WI38 (cell line): Measurements from ENCODE around the gene EFCAB7.

ENCODE experiments used
- H3K4me3 ChIP-seq: 2 replicates; pipeline ENCODE4 v1.5.1; 2011; ENCODE audit warnings: low read depth, mild to moderate bottlenecking, control low read depth, low read length
- CTCF ChIP-seq: IDR thresholded peaks from 2 replicates; pipeline ENCODE4 v1.5.1; 2012; ENCODE audit warnings: low read depth, mild to moderate bottlenecking, control low read depth, low read length

The EFCAB7 gene

GRCh38 chr1:63532727-63533126, 9.4 kb downstream of the EFCAB7 start:
- TF ChIP-seq CTCF, result no peak
- H3K4me3 ChIP-seq, result no peak overlapping the region

DNA sequence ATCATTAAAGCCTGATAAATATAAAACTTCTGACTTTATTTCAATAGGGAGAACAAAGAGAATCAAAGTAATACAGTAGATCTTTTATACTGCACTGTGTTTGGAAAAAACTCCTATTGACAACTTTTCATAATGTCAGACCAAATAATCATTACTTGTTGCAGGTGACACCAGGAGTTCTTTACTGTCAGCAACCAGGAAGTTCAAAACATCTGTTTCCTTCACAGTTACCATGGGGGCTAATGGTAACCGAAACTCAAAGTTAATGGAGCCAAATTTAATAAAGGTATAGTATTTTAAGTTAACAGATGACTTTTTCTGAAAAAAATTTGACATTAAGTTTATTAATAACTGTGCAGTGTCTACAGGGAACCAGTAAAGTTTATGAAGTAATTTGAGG, 10.6 kb downstream of the EFCAB7 start:
- no peak overlapping the region for H3K4me3 ChIP-seq
- TF ChIP-seq CTCF, result no peak

DNA sequence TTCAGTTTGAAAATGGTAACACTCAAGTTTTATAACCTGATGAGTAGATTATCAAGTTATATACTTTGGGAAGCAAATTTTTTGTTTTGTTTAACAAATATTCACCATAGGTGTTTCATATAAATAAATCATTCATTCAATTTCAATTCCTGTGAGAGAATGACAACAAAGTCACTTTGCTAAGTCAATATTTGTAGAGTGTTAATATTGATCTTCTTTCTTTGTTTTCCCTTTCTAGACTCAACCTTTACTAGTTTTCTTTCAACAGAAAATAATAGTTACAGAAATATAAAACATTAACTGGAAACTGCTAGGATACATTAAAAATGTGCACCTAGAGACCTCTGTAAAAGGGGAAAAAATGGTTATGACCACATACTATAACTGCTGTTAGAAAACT, 11.1 kb downstream of the EFCAB7 start:
- no peak overlapping the region for H3K4me3 ChIP-seq
- TF ChIP-seq CTCF, result no peak

- TF ChIP-seq CTCF, result no peak
- no peak overlapping the region for H3K4me3 ChIP-seq
Measured at GRCh38 chr1:63537006-63537405, 13.7 kb downstream of the EFCAB7 start.

- no peak; the same call in 1 of the 2 replicates for TF ChIP-seq CTCF
- H3K4me3 ChIP-seq, result no peak overlapping the region
Measured at GRCh38 chr1:63537940-63538339, 14.6 kb downstream of the EFCAB7 start.

- no peak for TF ChIP-seq CTCF
- no peak overlapping the region for H3K4me3 ChIP-seq
Measured at GRCh38 chr1:63545780-63546179, 22.5 kb downstream of the EFCAB7 start.

DNA sequence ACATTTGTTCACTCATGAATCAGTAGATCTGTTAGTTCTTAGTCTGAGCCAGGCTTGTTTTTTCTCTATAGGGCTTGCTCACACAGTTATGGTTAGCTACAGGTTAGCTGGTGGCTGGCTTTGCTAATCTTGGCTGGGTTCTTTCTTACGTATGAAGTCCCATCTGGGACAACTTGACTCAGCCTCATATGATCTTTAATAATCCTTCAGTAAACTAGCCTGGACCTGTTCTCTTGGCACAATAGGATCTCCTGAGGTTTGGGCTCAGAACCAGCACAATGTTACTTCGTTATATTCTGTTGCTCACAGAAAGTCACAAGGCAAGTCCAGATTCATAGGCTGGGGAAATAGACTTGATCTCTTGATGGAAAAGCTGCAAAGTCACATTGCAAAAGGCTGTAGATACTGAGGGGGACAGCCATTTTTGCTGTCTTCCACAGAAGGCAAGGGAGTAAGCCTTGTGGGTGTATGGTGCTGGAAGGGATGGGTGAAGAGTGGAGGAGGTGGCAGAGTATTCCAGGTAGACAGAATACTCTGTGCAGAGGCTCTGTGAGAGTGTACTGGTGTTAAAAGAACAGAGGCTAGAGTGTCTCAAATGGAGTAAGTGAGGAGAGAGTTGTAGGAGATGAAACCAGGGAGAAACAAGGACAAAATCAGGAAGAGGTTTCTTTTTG, 24.4 kb downstream of the EFCAB7 start:
- no peak overlapping the region for H3K4me3 ChIP-seq
- TF ChIP-seq CTCF, result no peak
